ENCODE results near the gene SAP25.

The SAP25 gene

DNA sequence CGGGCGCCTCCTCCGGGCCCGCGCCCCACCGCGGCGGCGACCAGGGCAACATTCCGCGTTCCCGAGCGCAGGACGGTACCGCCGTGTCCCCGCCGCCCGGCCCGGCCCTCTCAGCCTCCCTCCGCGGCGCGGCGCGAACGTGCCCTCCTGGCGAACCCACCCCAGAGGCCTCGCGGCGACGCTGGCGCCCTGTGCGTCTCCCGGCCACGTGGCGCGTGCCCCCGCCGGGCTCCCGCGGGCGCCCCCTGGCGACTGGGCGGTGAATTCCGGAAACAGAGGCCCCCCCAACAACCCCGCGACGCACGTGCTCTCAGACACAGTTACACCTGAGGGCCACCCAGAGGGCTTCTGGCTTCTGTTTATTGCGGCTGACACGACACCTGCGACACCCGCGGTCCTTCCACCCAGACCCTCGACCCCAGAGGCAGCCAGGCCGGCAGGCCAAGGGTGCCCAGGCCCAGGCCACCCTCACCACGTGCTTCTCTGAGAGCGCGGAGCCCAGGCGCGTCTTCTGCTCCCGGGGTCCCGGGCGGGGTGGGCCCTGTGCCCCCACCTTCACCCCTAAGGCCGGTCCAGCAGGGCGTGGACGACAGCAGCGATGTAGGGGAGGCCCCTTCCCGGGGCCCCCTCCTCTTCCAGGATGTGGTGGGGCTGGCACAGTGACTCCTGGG is at the start of gene SAP25:
Gene SAP25 (minus strand): TSS at position 210 of the 671 bp plus-strand sequence. CDS start 158 bp downstream, at position 52.
- no peak within 1 kb of the TSS for H3K4me3 ChIP-seq (ENCODE audit: low read length)
- TF ChIP-seq ZNF274 (IDR thresholded peaks at IDR 0.05; ENCODE audit: low read depth, low read length), result no peak

DNA sequence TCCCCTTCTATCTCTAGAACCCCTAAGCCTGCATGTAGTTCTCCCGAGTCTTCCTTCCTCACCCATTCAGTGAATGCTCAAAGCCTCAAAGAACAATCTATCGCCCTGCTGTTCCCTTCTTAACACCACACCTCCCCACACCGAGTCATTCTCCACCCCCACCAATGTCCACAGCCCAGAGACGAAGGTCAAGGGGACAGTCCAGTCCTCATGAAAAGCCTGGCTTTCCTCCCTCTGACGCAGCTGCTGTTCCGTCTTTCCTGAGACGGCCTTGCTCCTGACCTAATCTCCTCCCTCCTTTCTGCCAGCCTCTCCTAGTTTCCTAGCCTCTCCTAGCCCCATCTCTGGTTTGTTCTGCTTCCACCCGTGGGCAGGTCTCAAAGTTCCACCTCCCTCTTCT is 47.9 kb upstream of the SAP25 start:
- TF ChIP-seq ZNF274 (IDR thresholded peaks at IDR 0.05; ENCODE audit: low read depth, low read length), result no peak
- no peak overlapping the region for H3K4me3 ChIP-seq (ENCODE audit: low read length)

DNA sequence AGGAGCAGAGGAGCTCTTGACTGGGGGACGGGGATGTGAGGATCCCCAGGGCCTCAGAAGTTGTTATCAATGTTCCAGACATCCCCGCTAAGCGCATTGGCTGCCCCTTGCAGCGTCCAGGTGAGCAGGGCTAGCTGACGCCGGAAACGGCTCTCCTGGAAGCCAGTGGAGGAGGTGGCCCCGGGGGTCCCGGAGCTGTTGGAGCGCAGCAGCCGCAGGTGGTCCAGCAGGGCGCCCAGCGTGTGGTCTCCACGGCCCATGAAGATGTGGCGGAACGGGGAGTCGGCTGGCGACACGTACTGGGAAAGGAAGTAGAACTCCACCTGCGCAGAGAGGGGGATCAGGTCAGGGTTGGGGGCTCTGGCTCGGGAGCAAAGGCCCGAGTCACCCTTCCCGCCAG is 47.1 kb upstream of the SAP25 start:
- no peak overlapping the region for H3K4me3 ChIP-seq (ENCODE audit: low read length)
- TF ChIP-seq ZNF274 (IDR thresholded peaks at IDR 0.05; ENCODE audit: low read depth, low read length), result no peak

DNA sequence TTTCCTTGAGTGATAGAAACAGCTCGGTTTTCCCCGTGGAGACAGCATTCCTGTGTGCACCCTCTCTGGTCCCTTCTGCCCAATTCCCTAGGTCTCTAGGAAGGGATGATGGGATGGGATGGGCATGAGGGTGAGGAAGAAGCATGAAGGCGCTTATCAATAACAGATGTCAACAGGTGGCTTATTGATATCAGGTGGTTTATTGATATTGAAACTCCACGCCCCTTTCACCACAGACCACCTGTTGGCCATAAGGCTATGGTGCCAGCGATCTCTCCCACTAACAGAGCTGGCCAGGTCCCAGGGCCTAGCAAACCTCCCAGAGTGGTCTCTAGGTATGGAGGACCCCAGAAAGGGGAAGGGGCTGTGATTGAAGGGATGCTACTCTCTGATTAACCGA is 46.5 kb upstream of the SAP25 start:
- no peak overlapping the region for H3K4me3 ChIP-seq (ENCODE audit: low read length)
- TF ChIP-seq ZNF274 (IDR thresholded peaks at IDR 0.05; ENCODE audit: low read depth, low read length), result no peak

DNA sequence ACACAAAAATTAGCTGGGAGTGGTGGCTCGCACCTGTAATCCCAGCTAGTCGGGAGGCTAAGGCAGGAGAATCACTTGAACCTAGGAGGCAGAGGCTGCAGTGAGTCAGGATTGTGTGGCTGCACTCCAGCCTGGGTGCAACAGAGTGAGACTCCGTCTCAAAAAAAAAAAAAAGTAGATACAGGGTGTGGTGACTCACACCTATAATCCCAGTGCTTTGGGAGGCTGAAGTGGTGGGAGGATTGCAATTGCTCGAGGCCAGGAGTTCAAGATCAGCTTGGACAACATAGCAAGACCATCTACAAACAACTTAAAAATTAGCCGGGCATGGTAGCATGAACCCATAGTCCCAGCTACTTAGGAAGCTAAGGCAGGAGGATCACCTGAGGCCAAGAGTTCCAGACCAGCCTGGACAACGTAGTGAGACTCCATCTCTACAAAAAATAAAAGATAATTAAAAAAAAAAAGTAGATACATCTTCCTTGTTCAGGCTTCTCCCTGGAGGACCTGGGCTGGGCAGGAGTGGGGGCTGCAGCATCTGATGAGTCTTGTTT is 40.7 kb upstream of the SAP25 start:
- no peak for TF ChIP-seq ZNF274 (IDR thresholded peaks at IDR 0.05; ENCODE audit: low read depth, low read length)
- no peak overlapping the region for H3K4me3 ChIP-seq (ENCODE audit: low read length)

DNA sequence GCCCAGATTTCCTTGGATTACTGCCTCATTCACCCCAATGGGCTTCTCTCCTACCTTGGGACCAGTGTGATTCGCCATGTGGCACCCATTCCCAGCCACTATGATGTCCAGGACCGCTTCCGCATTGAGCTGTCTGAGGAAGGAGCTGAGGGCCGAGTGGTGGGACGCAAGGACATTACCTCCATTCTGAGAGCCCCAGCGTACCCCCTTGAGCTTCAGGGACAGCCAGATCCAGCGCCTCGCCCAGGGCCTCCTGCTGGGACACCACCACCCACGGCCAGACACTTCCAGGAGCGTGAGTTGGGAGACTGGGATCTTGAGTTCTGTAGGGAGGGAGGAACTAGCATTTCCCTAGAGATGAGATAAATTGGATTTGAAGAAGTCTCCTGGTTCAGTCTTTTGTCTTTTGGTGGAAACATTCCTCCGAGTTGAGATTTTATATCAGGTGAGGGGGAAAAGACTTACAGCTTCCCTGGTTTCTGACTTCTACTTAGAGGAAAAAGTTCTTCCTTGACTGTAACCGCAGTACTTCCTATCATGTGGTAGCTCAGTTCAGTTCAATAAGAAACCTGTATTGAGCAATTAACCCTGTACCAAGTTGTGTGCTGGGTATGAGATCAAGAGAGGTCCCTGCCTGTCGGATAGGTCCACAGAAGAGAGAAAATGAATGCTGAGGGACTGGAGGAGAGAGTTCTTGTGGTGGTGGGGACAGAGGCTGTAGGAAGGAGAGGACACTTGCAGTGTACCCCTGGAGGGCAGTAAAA is 39.9 kb upstream of the SAP25 start:
- no peak overlapping the region for H3K4me3 ChIP-seq (ENCODE audit: low read length)
- no peak for TF ChIP-seq ZNF274 (IDR thresholded peaks at IDR 0.05; ENCODE audit: low read depth, low read length)

DNA sequence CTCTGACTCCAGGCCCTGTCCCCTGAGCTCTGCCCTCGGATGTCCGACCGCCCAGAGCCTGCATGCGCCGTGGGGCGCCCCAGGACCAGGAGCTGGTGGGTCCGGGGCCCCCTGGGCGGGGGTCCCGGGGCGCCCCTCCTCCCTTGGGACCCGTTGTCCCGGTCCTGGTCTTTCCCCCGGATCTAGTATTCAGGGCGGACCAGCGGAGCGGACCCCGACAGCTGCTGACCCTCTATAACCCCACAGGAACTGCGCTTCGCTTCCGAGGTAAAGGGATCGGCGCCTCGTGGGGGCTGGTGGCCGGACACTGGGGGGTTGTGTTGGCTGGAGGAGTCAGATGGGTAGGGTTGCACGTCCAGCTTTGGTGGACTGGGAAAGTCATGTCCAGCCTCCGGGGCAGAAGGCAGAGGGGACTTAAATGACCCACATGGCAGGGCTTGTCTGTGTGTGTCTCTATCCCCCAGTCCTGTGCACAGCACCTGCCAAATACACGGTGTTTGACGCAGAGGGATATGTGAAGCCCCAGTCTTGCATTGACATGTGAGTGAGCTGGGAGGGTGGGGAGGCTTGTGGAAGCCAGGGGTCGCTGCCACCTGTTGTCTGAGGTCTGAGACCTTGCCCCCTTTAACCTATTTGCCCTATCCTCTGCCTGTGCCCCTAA is 39.2 kb upstream of the SAP25 start:
- no peak for TF ChIP-seq ZNF274 (IDR thresholded peaks at IDR 0.05; ENCODE audit: low read depth, low read length)

DNA sequence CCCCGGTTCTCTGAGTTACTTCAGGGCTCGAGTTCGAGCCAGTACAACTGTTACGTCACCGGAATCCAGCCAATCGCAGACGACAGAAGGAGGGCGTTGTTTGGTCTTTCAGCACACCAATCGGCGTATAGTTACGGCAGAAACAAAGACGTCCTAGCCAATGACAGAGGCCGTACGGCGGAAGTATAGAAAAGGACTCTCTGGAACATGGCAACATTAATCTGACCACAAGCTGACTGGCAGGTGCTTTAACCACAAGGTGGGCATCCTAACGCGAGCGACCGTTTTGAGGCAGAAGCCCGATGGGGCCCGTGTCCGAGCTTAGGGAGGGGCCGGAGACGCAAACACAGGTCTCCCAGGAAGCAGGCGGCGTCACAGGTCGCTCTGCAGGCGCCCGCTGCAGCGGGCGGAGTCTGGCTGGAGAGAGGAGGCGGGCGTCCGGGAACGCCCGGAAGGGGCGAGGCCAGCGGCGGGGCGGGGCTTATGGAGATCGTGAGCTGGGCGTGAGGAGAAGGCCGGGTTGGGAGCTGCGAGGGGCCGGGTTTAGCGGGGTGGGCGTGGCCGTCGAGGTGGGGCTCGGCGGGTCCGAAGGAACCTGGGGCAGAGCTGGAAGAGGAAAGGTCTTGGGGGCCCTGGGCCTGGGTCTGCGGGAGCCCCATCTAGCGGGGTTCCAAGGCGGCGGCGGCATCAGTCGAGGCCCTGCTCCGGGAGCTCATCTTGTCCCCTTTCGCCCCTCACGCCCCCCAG is 38.5 kb upstream of the SAP25 start, which contains the start of gene MOSPD3:
Gene MOSPD3 (plus strand): TSS at position 558 of the 747 bp plus-strand sequence. CDS start 252 bp downstream, outside the sequence.
- no peak for TF ChIP-seq ZNF274 (IDR thresholded peaks at IDR 0.05; ENCODE audit: low read depth, low read length)
- peak within 1 kb of the TSS; percentile 75 for H3K4me3 ChIP-seq (ENCODE audit: low read length)

More for the DNA sequence above, 39.2 kb upstream of the SAP25 start:
- peak overlapping the region; percentile 59; the same call in 1 of the 2 replicates for H3K4me3 ChIP-seq (ENCODE audit: low read length)

DNA sequence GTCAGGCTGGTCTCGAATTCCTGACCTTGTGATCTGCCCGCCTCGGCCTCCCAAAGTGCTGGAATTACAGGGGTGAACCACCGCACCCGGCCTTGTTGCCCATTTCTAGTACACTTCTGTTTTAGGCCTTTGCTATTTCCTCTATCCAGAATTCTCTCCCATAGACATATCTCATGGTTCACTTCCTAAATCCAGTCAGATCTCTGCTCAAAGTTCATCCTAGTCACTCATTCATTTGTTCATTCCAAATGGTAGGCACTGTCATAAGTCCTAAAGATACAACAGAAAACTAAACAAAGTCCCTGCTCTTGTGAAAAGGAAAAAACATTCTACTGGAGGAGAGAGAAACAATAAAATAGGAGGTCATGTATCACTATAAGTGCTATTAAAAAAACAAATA is 36.3 kb upstream of the SAP25 start:
- no peak for TF ChIP-seq ZNF274 (IDR thresholded peaks at IDR 0.05; ENCODE audit: low read depth, low read length)
- H3K4me3 ChIP-seq (ENCODE audit: low read length), result no peak overlapping the region

DNA sequence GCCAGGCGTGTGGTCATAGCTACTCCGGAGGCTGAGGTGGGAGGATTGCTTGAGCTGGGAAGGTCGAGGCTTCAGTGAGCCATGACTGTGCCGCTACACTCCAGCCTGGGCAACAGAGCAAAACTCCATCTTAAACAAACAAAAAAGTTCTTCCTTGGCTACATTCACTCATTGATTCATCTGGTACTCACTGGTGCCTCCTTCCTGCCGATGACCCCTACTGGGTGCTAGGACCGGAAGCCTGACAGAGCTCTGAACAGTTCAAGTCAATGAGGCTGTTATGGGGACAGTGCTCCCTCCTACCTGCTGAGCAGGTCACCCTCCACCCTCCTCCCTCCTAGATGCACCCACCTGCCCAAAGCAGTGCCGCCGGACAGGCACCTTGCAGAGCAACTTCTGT is 33.4 kb upstream of the SAP25 start:
- no peak for TF ChIP-seq ZNF274 (IDR thresholded peaks at IDR 0.05; ENCODE audit: low read depth, low read length)
- H3K4me3 ChIP-seq (ENCODE audit: low read length), result no peak overlapping the region

DNA sequence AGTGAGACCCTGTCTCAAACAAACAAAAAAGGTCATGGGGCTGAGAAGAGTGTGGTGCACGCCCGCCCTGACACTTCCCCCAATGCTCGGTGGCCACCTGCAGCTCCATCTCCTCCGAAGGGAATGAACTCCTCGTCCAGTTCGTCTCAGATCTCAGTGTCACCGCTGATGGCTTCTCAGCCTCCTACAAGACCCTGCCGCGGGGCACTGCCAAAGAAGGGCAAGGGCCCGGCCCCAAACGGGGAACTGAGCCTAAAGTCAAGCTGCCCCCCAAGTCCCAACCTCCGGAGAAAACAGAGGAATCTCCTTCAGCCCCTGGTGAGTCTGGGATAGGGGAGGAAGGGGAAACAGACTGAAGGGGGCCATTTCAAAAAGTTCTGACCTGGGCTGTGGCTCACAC is 32.6 kb upstream of the SAP25 start:
- no peak overlapping the region for H3K4me3 ChIP-seq (ENCODE audit: low read length)
- TF ChIP-seq ZNF274 (IDR thresholded peaks at IDR 0.05; ENCODE audit: low read depth, low read length), result no peak

DNA sequence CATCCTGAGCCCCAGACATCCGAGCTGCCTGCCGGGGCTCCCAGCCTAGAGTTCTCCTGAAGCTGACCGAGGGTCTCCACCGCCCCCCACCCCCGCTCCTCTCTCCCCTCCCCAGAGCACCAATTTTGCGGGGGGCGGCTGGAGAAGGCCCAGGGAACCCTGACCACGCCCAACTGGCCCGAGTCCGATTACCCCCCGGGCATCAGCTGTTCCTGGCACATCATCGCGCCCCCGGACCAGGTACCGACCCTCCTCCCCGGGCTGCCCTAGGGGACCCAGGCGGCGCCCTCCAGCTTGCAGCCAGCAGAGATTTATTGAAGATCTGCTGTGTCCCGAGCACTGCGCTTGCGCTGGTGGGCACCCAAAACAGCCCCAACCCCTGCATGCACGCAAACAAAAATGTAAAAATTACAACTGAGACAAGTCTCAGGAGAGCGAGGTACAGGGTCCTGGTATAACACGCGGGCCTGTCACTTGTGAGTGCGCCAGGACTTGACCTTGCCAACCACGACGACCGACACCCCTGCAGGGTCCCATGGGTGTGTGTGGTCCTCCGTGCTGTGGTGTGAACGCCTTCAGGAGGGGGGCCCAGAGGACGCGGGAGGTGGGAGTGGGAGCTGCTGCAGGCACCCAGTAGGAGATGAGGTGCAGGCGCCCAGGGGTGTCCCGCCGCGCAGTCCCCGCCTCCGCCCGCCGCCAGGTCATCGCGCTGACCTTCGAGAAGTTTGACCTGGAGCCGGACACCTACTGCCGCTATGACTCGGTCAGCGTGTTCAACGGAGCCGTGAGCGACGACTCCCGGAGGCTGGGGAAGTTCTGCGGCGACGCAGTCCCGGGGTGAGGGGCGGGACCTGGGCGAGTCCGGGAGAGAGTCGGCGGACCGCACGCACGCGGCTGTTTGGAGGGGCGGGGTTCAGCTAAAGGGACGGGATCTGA is 31.5 kb upstream of the SAP25 start:
- no peak for TF ChIP-seq ZNF274 (IDR thresholded peaks at IDR 0.05; ENCODE audit: low read depth, low read length)
- peak overlapping the region; percentile 64; the same call in 1 of the 2 replicates for H3K4me3 ChIP-seq (ENCODE audit: low read length)

Data from GM08714 (cell line).